ENCODE measurements around the gene ZNF300.

The ZNF300 gene

GRCh38 chr5:150904479-150905311 is at the start of gene ZNF300:
ZNF300 (minus strand) TSS chr5:150904980; CDS start chr5:150903155, 1,825 bp downstream.
- Histone ChIP-seq H2AFZ (ENCODE audit: low read length) (no peak within 1 kb of the TSS), H3K9me2 (replicated peaks; ENCODE audit: low read depth, low read length) (no peaks in the 10 kb centered on the region), H3K4me2 (ENCODE audit: low read depth, low read length, poor library complexity, severe bottlenecking) (no peak within 1 kb of the TSS), H3K4me1 (ENCODE audit: insufficient read depth, low read length, poor library complexity, severe bottlenecking) (no peaks in the 10 kb centered on the region), H3K79me2 (ENCODE audit: insufficient read depth, low read length) (no peaks in the 10 kb centered on the region), H3K9me3 (ENCODE audit: insufficient read depth, low read depth, low read length) (peaks cover 13% of the 10 kb centered on the region), H3K36me3 (ENCODE audit: insufficient read depth, low read length) (no peaks in the 10 kb centered on the region), H3F3A (ENCODE audit: low read depth) (no peaks in the 10 kb centered on the region), H3K27me3 (ENCODE audit: insufficient read depth, low read length, poor library complexity, severe bottlenecking) (no peaks in the 10 kb centered on the region), H3K4me3 (ENCODE audit: low read length, poor library complexity, severe bottlenecking) (no peak within 1 kb of the TSS), H3K9ac (ENCODE audit: low read depth, low read length, poor library complexity, severe bottlenecking) (no peak within 1 kb of the TSS), H4K20me1 (ENCODE audit: insufficient read depth, low read length, poor library complexity, severe bottlenecking) (no peaks in the 10 kb centered on the region)
- no peak for TF ChIP-seq EZH2phosphoT487 (IDR thresholded peaks at IDR 0.05; ENCODE audit: borderline replicate concordance)
- TF ChIP-seq, protein P1, sequence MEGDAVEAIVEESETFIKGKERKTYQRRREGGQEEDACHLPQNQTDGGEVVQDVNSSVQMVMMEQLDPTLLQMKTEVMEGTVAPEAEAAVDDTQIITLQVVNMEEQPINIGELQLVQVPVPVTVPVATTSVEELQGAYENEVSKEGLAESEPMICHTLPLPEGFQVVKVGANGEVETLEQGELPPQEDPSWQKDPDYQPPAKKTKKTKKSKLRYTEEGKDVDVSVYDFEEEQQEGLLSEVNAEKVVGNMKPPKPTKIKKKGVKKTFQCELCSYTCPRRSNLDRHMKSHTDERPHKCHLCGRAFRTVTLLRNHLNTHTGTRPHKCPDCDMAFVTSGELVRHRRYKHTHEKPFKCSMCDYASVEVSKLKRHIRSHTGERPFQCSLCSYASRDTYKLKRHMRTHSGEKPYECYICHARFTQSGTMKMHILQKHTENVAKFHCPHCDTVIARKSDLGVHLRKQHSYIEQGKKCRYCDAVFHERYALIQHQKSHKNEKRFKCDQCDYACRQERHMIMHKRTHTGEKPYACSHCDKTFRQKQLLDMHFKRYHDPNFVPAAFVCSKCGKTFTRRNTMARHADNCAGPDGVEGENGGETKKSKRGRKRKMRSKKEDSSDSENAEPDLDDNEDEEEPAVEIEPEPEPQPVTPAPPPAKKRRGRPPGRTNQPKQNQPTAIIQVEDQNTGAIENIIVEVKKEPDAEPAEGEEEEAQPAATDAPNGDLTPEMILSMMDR (conservative IDR thresholded peaks at IDR 0.05; ENCODE audit: low read length), result no peak

DNA sequence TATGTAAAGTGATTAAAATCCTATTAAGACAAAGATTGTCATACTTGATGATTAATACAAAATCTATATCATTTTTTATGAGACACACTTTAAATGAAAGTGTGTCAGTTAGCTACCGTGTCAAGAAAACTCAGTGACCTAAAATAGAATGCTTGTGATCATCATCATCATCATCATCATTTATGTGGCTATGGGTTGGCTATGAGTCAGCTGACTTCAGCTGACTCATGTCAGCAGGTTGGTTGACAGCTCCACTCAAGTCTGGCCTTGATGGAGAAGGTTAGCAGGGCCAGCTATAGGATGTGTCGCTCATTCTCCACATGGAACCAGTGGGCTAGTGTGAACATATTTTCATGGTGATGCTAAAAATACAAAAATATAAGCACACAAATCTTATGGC is 43.8 kb upstream of the ZNF300 start:
- Histone ChIP-seq H3K9ac (ENCODE audit: low read depth, low read length, poor library complexity, severe bottlenecking) (no peak overlapping the region), H3K36me3 (ENCODE audit: insufficient read depth, low read length) (no peaks in the 10 kb centered on the region), H3K4me2 (ENCODE audit: low read depth, low read length, poor library complexity, severe bottlenecking) (no peak overlapping the region), H3K9me2 (replicated peaks; ENCODE audit: low read depth, low read length) (no peaks in the 10 kb centered on the region), H3K9me3 (ENCODE audit: insufficient read depth, low read depth, low read length) (peaks cover 25% of the 10 kb centered on the region), H3K79me2 (ENCODE audit: insufficient read depth, low read length) (no peaks in the 10 kb centered on the region), H3K4me1 (ENCODE audit: insufficient read depth, low read length, poor library complexity, severe bottlenecking) (no peaks in the 10 kb centered on the region), H3K27me3 (ENCODE audit: insufficient read depth, low read length, poor library complexity, severe bottlenecking) (no peaks in the 10 kb centered on the region), H3F3A (ENCODE audit: low read depth) (no peaks in the 10 kb centered on the region), H3K4me3 (ENCODE audit: low read length, poor library complexity, severe bottlenecking) (no peak overlapping the region), H2AFZ (ENCODE audit: low read length) (no peak overlapping the region), H4K20me1 (ENCODE audit: insufficient read depth, low read length, poor library complexity, severe bottlenecking) (no peaks in the 10 kb centered on the region)
- TF ChIP-seq EZH2phosphoT487 (IDR thresholded peaks at IDR 0.05; ENCODE audit: borderline replicate concordance), result no peak
- TF ChIP-seq, protein P1 (conservative IDR thresholded peaks at IDR 0.05; ENCODE audit: low read length), result no peak

DNA sequence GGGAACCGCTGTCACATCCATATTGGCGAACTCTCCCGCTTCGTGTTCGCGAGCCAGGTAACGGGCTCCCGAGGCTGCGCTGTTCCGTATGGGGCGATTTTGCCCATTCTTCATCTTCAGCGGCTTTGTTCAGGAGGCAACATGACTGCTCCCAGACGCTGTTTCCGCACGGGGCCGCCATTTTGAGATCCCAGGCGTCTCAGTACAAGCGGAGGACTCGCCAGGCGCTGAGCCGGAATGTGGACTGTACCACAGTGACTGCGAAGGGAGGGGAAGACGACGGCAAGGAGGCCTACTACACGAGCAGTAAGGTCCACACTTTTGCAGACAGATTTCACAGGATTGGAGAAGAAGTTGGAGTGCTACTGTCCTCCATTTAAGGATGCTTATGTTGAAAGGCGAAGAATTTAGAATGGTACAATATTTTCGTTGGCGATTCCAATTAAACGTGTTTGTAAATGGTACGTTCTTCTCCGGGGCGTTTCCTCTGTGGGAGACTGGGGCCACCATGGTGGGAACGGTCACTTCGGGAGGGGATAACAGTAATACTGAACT is 41.6 kb upstream of the ZNF300 start:
- no peak overlapping the region for H3K4me3 ChIP-seq (ENCODE audit: low read length, poor library complexity, severe bottlenecking)
- TF ChIP-seq, protein P1 (conservative IDR thresholded peaks at IDR 0.05; ENCODE audit: low read length), result no peak
- TF ChIP-seq EZH2phosphoT487 (IDR thresholded peaks at IDR 0.05; ENCODE audit: borderline replicate concordance), result no peak
- no peak overlapping the region for H3K9ac ChIP-seq (ENCODE audit: low read depth, low read length, poor library complexity, severe bottlenecking)
- peaks cover 24% of the 10 kb centered on the region for H3K9me3 ChIP-seq (ENCODE audit: insufficient read depth, low read depth, low read length)
- no peaks in the 10 kb centered on the region for H3F3A ChIP-seq (ENCODE audit: low read depth)
- H3K9me2 ChIP-seq (replicated peaks; ENCODE audit: low read depth, low read length), result no peaks in the 10 kb centered on the region
- H2AFZ ChIP-seq (ENCODE audit: low read length), result no peak overlapping the region
- no peaks in the 10 kb centered on the region for H3K4me1 ChIP-seq (ENCODE audit: insufficient read depth, low read length, poor library complexity, severe bottlenecking)
- no peaks in the 10 kb centered on the region for H3K36me3 ChIP-seq (ENCODE audit: insufficient read depth, low read length)
- no peaks in the 10 kb centered on the region for H3K27me3 ChIP-seq (ENCODE audit: insufficient read depth, low read length, poor library complexity, severe bottlenecking)
- H3K79me2 ChIP-seq (ENCODE audit: insufficient read depth, low read length), result no peaks in the 10 kb centered on the region
- H4K20me1 ChIP-seq (ENCODE audit: insufficient read depth, low read length, poor library complexity, severe bottlenecking), result no peaks in the 10 kb centered on the region
- H3K4me2 ChIP-seq (ENCODE audit: low read depth, low read length, poor library complexity, severe bottlenecking), result no peak overlapping the region

Measured in Loucy (cell line).